Colonic mucosa (tissue), 4 donors: ENCODE results near the gene CLEC20A. TPM values are rescaled to one million over a fixed set of nuclear protein-coding genes. Genes with fewer than 3 reads are reported as not detected.
A peak's percentile ranks its signal among the peaks of the same experiment; 100 is the strongest.

Source experiments
- DNase-seq: peaks from one replicate; pipeline ENCODE4 v3.0.0-alpha.2; 2020
- H3K27ac ChIP-seq: fragments of 200-600 bp; one replicate; pipeline ENCODE4 v1.8.0; 2021
- H3K27me3 ChIP-seq: fragments of 200-600 bp; one replicate; pipeline ENCODE4 v1.8.0; 2021
- H3K36me3 ChIP-seq: fragments of 200-600 bp; one replicate; pipeline ENCODE4 v1.8.0; 2021
- H3K4me1 ChIP-seq: fragments of 200-600 bp; one replicate; pipeline ENCODE4 v1.8.0; 2021; ENCODE audit warnings: mild to moderate bottlenecking
- H3K4me3 ChIP-seq: fragments of 200-600 bp; one replicate; pipeline ENCODE4 v1.8.0; 2021
- H3K9ac ChIP-seq, 2 donors: one replicate each; pipeline ENCODE4 v1.7.0; 2013; ENCODE audit warnings: control low read depth in 2 of 2, low read depth in 2 of 2, low read length in 2 of 2
- H3K9me3 ChIP-seq: fragments of 200-600 bp; one replicate; pipeline ENCODE4 v1.8.0; 2021
- CTCF ChIP-seq: fragments of 200-600 bp; IDR thresholded peaks from one replicate; pipeline ENCODE4 v1.8.0; 2022; ENCODE audit warnings: antibody characterized with exemption, mild to moderate bottlenecking
- intact Hi-C: fragments of 100-400 bp; cut with DNase I; formaldehyde crosslinking; loops from one replicate; pipeline ENCODE4 v1.14.1; 2022
- total RNA-seq, 2 donors: library from RNA; stranded (reverse); fragmentation: NEBNext Ultra II Directional in 1 of 2; extraction: Animal tissue kit (Norgen Biotek cat#: 25700) in 1 of 2; gene quantifications; one replicate each; pipeline ENCODE4 v1.2.1, GENCODE V29; 2021
- donor health status: healthy.
- donor health status: DM: no; HTN: no; CAD: no.
- donor health status: DM: no; HTN: no; CAD: no.

CLEC20A gene
- total RNA-seq, 2 donors from 2014 or later = not detected

- DNase-seq = no peak
- Histone ChIP-seq H3K36me3 (no peaks in the 10 kb centered on the region), H3K4me3 (no peak overlapping the region), H3K27me3 (no peaks in the 10 kb centered on the region), H3K9me3 (no peaks in the 10 kb centered on the region), H3K4me1 (no peaks in the 10 kb centered on the region), H3K27ac (no peak overlapping the region), H3K9ac (no peak overlapping the region)
- no peak for TF ChIP-seq CTCF
- intact Hi-C loops = no loop called here
These were observed 8.4 kb downstream of the CLEC20A start for GRCh38 chr1:178488393-178488792.

- Histone ChIP-seq H3K27me3 (no peaks in the 10 kb centered on the region), H3K36me3 (no peaks in the 10 kb centered on the region), H3K9me3 (no peaks in the 10 kb centered on the region), H3K27ac (no peak overlapping the region), H3K4me3 (peak overlapping the region; percentile 35), H3K4me1 (no peaks in the 10 kb centered on the region), H3K9ac (peak overlapping the region in 1 of 2 donors; percentile 30)
- intact Hi-C loops = no loop called here
- TF ChIP-seq CTCF = no peak
- DNase-seq = no peak
These were observed 9.6 kb downstream of the CLEC20A start for GRCh38 chr1:178487070-178487615.

GRCh38 chr1:178486100-178487069 lies 10.4 kb downstream of the CLEC20A start:
- Histone ChIP-seq H3K4me1 (no peaks in the 10 kb centered on the region), H3K36me3 (no peaks in the 10 kb centered on the region), H3K9ac (no peak overlapping the region), H3K4me3 (peak overlapping the region; percentile 35), H3K27ac (no peak overlapping the region), H3K27me3 (no peaks in the 10 kb centered on the region), H3K9me3 (no peaks in the 10 kb centered on the region)
- no peak for DNase-seq
- TF ChIP-seq CTCF = no peak
- intact Hi-C loops = no loop called here

- intact Hi-C loops = no loop called here
- H3K4me3 ChIP-seq = no peak overlapping the region
- no peak for TF ChIP-seq CTCF
- H3K4me1 ChIP-seq = no peaks in the 10 kb centered on the region
- no peaks in the 10 kb centered on the region for H3K27me3 ChIP-seq
- no peaks in the 10 kb centered on the region for H3K9me3 ChIP-seq
- no peak overlapping the region for H3K27ac ChIP-seq
- no peak for DNase-seq
- H3K36me3 ChIP-seq = no peaks in the 10 kb centered on the region
- no peak overlapping the region for H3K9ac ChIP-seq
These were observed 11.2 kb downstream of the CLEC20A start for GRCh38 chr1:178485541-178485981.

- no peak for TF ChIP-seq CTCF
- intact Hi-C loops = no loop called here
- no peaks in the 10 kb centered on the region for H3K27me3 ChIP-seq
These were observed 12.0 kb downstream of the CLEC20A start for GRCh38 chr1:178484698-178485225.

More at GRCh38 chr1:178484698-178485225, 12.0 kb downstream of the CLEC20A start:
- no peak for DNase-seq
- H3K27ac ChIP-seq = no peak overlapping the region
- H3K9me3 ChIP-seq = no peaks in the 10 kb centered on the region
- H3K36me3 ChIP-seq = no peaks in the 10 kb centered on the region
- H3K4me3 ChIP-seq = no peak overlapping the region
- no peaks in the 10 kb centered on the region for H3K4me1 ChIP-seq
- H3K9ac ChIP-seq = no peak overlapping the region
